8988T (cell line): ENCODE measurements around the gene DACT3.

Experiments
- DNase-seq: peaks from one replicate; pipeline ENCODE4 v3.0.0; 2011

DACT3 gene

GRCh38 chr19:46661020-46661731 lies at the start of gene DACT3:
TSS of gene DACT3 (minus strand) at chr19:46661182. CDS start at chr19:46661064, 118 bp downstream.
- DNase-seq: peak; percentile 85

DNA sequence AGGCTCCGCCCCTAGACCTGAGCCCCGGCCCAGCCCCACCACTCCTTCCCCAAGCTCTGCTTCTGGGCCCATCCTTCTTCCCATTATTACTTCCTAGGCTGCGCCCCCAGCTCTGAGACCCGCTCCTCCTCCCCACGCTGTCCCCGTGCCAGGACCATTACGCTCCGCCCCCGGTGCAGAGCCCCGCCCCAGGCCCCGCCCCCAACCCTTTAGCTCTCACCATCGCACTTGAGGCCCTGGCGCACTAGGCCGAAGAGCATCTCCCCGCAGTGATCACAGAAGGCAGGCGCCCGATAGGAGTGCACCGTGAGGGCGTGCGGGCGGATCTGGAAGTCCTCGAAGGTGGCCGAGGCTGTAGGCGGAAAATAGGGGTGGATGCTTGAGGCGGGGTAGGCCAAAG lies 49.7 kb upstream of the DACT3 start:
- no peak for DNase-seq

- DNase-seq: peak; percentile 64
Observed at GRCh38 chr19:46704379-46705076, 43.5 kb upstream of the DACT3 start.

DNA sequence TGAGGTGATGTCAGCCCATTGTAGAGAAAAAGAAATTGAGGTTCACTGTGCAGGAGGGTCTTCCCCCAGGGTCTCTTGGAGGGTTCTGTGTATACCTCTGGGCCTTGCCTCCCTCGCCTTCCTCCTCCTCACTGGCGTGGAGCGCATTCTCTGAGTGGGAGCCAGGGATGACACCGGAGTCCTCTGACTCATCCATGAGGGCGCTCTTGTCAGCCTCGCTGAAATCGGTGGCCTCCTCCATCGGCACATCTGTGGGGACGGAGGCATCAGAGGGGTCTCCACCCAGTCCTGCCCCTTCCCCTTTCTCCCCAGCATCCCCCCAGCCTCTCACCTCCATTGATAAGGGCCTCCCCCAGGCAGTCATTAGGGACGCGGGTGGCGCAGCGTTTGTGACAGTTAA lies 39.7 kb upstream of the DACT3 start:
- DNase-seq: no peak

GRCh38 chr19:46698395-46699321 lies 37.7 kb upstream of the DACT3 start:
- no peak for DNase-seq

- DNase-seq: no peak
Observed at GRCh38 chr19:46697204-46697960, 36.4 kb upstream of the DACT3 start.

DNA sequence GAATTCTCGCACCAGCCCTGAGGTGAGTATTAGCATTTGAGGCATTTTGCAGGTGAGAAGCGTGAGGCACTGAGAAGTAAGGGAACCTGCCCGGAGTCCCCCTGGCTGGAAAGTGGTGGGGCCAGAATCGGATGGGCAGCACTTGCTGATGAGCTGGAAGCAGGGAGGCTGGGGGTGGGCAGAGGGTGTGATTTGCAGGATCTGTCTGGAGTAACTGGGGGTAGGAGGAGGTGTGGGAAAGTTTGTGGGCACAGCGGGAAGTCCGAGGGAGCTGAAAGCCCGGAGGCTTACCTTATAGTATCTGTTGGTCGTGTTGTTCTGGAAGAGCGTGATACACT lies 35.9 kb upstream of the DACT3 start:
- no peak for DNase-seq

DNA sequence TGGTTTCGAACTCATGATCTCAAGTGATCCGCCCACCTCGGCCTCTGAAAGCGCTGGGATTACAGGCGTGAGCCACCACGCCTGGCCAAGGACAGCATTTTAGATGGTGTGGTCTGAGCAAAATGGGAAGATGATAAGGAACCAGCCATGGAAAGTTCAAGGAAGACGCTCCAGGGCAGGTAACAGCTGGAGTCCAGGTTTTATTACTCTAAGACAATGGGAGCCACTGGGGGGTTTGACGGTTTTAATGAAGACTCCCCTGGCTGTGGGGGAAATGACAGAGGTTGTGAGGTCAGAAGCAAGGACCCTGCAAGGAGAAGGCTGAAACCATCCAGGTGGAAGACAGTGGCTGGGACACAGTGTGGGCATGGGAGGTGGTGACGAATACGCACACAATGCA lies 35.1 kb upstream of the DACT3 start:
- DNase-seq: no peak

- no peak for DNase-seq
Observed at GRCh38 chr19:46693760-46694159, 32.8 kb upstream of the DACT3 start.

GRCh38 chr19:46692918-46693722 lies 32.1 kb upstream of the DACT3 start:
- DNase-seq: no peak

DNA sequence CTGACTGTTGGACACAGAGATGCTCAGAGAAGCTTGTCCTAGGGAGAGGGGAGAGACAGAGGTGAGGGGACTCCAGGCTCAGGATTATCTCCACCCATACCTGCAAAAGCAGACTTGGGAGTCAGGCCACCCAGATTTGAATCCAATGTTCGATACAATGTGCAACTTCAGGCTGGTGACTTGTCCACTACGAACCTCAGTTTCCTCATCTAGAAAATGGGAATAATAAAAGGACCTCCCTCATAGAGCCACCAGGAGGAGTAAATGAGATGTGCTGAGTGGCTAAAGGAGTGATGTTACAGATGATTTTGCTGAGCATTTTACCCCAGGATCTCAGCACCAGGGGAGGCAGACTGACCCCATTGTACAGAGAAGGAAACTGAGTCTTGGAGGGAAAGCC lies 31.0 kb upstream of the DACT3 start:
- DNase-seq: no peak

- no peak for DNase-seq
Observed at GRCh38 chr19:46691104-46691503, 30.1 kb upstream of the DACT3 start.

DNA sequence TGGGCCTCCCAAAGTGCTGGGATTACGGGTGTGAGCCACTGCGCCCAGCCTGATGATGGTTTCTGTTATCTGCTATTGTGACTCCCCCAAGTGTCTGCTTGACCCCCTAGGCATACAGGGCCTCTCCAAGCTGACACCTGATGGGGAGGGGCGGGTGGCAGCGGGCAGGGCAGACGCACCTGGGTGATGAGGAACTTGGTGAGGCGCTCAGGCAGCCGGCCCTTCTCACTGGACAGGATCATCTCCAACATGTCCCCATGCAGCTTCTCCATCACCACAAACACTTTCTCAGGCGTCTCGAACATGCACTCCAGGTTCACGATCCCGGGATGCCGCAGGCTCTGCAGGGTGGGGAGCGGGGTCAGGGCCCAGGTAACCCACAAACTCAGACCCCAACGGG lies 28.4 kb upstream of the DACT3 start:
- no peak for DNase-seq

- DNase-seq: no peak
Observed at GRCh38 chr19:46687438-46688145, 26.6 kb upstream of the DACT3 start.

- no peak for DNase-seq
Observed at GRCh38 chr19:46685189-46685588, 24.2 kb upstream of the DACT3 start.

- peak; percentile 61 for DNase-seq
Observed at GRCh38 chr19:46678110-46678732, 17.2 kb upstream of the DACT3 start.

- no peak for DNase-seq
Observed at GRCh38 chr19:46674416-46675178, 13.6 kb upstream of the DACT3 start.

DNA sequence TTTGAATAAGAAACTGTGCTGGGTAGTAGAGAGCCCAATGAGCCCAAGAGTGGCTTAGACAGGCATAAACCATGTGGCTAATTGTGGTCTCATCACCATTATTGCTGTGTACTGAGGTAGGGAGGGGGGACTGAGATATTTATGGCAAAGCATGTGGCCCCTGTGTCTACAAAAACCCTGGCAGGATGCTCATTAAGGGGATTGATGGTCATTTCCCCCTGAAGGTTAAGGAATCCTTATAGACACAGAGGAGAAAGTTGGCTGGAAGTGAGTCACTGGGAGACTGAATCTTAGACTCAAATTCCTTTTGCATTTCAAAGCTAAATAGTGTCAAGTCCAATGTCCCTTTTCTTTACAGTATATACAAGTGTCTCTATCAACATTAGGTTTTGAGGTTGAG lies 9.8 kb upstream of the DACT3 start:
- no peak for DNase-seq

DNA sequence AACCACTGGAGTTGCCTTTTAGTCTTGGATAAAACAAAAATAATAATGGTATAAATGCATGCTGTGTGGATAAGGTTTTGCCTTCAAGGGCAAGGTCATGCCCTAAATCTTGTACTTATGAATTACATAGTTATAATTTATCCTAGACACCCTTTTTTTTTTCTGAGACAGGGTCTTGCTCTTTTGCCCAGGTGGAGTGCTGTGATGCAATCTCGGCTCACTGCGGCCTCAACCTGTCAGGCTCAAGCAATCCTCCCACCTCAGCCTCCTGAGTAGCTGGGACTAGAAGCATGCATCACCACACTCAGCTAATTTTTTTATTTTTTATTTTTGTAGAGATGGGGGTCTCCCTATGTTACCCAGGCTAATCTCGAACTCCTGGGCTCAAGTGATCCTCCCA lies 7.7 kb upstream of the DACT3 start:
- no peak for DNase-seq

DNA sequence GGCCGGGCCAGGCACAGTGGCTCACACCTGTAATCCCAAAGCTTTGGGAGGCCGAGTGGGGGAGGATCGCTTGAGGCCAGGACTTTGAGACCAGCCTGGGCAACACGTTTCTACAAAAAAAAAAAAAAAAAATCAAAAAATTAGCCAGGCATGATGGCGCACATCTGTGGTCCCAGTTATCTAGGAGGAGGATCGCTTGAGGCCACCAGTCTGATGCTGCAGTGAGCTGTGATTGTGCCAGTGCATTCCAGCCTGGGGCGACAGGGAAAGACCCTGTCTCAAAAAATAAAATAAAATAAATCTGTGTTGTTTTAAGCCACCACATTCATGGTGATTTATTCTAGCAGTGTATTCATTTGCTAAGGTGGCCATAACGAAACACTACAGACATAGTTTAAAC lies 4.1 kb upstream of the DACT3 start:
- DNase-seq: no peak
